ENCODE measurements around the gene MYO5B. TPM values are rescaled to one million over a fixed set of nuclear protein-coding genes. Genes with fewer than 3 reads are reported as not detected.

Gene MYO5B
- total and polyA plus RNA-seq, 2 donors (not counting 1 experiment from before 2014, with no cell fraction given): 0.30 to 1.7 TPM

DNA sequence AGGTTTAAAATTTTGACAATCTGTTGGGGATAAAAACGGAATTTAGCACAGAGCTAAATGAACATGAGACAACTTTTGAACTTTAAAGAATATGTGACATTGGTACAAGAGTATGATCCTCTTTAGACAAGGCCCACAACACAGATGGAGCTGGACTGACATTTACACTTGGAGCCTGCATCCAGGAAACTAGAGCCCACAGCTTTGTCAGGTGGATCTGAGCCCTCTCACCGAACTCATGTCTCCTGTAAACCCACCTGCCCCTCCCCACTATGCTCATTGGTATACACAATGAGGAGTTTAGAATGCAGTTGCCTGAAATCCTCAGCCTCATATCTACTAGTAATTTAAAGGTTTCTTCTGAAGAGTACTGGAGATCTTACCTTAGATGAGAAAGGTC lies 359.5 kb downstream of the MYO5B start:
- no peaks in the 10 kb centered on the region for H3K36me3 ChIP-seq (replicated peaks in 1 of 2; ENCODE audit: control extremely low read depth in 1 of 2, control insufficient read depth in 1 of 2, extremely low read depth in 1 of 2, insufficient read depth in 2 of 2, low read length in 1 of 2)
- intact Hi-C loops (cut with micrococcal nuclease): no loop called here
- Mint-ChIP-seq H3K4me3 (no peak overlapping the region), H3K27ac (no peak overlapping the region), H3K27me3 (no peaks in the 10 kb centered on the region), H3K4me1 (no peaks in the 10 kb centered on the region), H3K9me3 (ENCODE audit: insufficient read depth) (no peaks in the 10 kb centered on the region)
- no peak overlapping the region for H3K27ac ChIP-seq (ENCODE audit: low read length in 2 of 2)
- no peaks in the 10 kb centered on the region for H3K79me2 ChIP-seq (ENCODE audit: control insufficient read depth, insufficient read depth, low read length)
- H2AFZ ChIP-seq (ENCODE audit: insufficient read depth, low read depth, low read length, poor library complexity, severe bottlenecking): no peak overlapping the region
- H3K4me2 ChIP-seq (replicated peaks; ENCODE audit: low read depth, low read length, poor library complexity, severe bottlenecking): no peak overlapping the region
- no peaks in the 10 kb centered on the region for H3K4me1 ChIP-seq (ENCODE audit: control insufficient read depth in 2 of 2, insufficient read depth in 2 of 2, low read length in 2 of 2)
- no peak for TF ChIP-seq EZH2 (IDR thresholded peaks at IDR 0.05; ENCODE audit: borderline replicate concordance, insufficient read depth, low read depth, low read length, poor library complexity, severe bottlenecking)
- TF ChIP-seq, protein P1, sequence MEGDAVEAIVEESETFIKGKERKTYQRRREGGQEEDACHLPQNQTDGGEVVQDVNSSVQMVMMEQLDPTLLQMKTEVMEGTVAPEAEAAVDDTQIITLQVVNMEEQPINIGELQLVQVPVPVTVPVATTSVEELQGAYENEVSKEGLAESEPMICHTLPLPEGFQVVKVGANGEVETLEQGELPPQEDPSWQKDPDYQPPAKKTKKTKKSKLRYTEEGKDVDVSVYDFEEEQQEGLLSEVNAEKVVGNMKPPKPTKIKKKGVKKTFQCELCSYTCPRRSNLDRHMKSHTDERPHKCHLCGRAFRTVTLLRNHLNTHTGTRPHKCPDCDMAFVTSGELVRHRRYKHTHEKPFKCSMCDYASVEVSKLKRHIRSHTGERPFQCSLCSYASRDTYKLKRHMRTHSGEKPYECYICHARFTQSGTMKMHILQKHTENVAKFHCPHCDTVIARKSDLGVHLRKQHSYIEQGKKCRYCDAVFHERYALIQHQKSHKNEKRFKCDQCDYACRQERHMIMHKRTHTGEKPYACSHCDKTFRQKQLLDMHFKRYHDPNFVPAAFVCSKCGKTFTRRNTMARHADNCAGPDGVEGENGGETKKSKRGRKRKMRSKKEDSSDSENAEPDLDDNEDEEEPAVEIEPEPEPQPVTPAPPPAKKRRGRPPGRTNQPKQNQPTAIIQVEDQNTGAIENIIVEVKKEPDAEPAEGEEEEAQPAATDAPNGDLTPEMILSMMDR (IDR thresholded peaks at IDR 0.05): no peak
- ATAC-seq (ENCODE audit: low read depth) (no peak), DNase-seq (no peak)
- CTCF ChIA-PET: no interaction called here
- H3K9me3 ChIP-seq (ENCODE audit: control extremely low read depth in 1 of 3, control insufficient read depth in 2 of 3, insufficient read depth in 1 of 3, low read length in 2 of 3): peaks cover 0 to 3% (median 2%) of the 10 kb centered on the region in 3 donors
- H3K9ac ChIP-seq (ENCODE audit: low read length): no peak overlapping the region
- no CpG with 5 or more reads among the region's 2 CpGs for WGBS (ENCODE audit: insufficient coverage)
- no peaks in the 10 kb centered on the region for H3K27me3 ChIP-seq (replicated peaks in 1 of 4; ENCODE audit: control extremely low read depth in 1 of 4, control insufficient read depth in 3 of 4, insufficient read depth in 4 of 4, low read length in 3 of 4)
- H3K4me3 ChIP-seq (ENCODE audit: control extremely low read depth in 1 of 5, extremely low read depth in 1 of 5, insufficient read depth in 1 of 5, low read depth in 2 of 5, low read length in 4 of 5): no peak overlapping the region
- H4K20me1 ChIP-seq (ENCODE audit: control insufficient read depth, insufficient read depth, low read length, poor library complexity, severe bottlenecking): no peaks in the 10 kb centered on the region
- POLR2A ChIA-PET: no interaction called here

DNA sequence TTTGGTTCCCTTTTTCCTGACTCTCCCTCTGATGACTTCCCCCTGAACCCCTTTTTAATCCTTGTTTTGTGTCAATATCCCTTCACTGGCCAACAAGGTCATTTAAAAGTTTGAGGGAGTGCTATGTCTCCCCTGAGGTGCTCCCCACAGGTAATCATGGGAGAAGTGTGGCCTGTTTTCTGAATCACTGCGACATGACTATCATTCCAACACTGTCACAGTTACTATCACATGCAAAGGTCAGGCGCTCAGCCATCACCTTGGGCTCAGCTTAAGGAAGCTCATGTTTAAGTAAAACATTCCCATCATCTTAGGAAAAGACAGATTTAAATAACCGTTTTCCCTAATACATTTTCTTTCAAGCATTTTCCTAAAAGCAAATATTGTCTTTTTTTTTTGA lies 360.7 kb downstream of the MYO5B start:
- peaks cover 3% of the 10 kb centered on the region for H3K9me3 Mint-ChIP-seq (ENCODE audit: insufficient read depth)
- H3K9me3 ChIP-seq (ENCODE audit: control extremely low read depth in 1 of 3, control insufficient read depth in 2 of 3, insufficient read depth in 1 of 3, low read length in 2 of 3): peaks cover 0 to 4% (median 2%) of the 10 kb centered on the region in 3 donors
- H3K4me3 Mint-ChIP-seq: no peak overlapping the region
- H3K9ac ChIP-seq (ENCODE audit: low read length): no peak overlapping the region
- no peaks in the 10 kb centered on the region for H3K27me3 Mint-ChIP-seq
- ChIA-PET POLR2A (no interaction called here), CTCF (no interaction called here)
- no peak overlapping the region for H3K27ac ChIP-seq (ENCODE audit: low read length in 2 of 2)
- H4K20me1 ChIP-seq (ENCODE audit: control insufficient read depth, insufficient read depth, low read length, poor library complexity, severe bottlenecking): no peaks in the 10 kb centered on the region
- intact Hi-C loops (cut with micrococcal nuclease): no loop called here
- no peaks in the 10 kb centered on the region for H3K36me3 ChIP-seq (replicated peaks in 1 of 2; ENCODE audit: control extremely low read depth in 1 of 2, control insufficient read depth in 1 of 2, extremely low read depth in 1 of 2, insufficient read depth in 2 of 2, low read length in 1 of 2)
- no peaks in the 10 kb centered on the region for H3K27me3 ChIP-seq (replicated peaks in 1 of 4; ENCODE audit: control extremely low read depth in 1 of 4, control insufficient read depth in 3 of 4, insufficient read depth in 4 of 4, low read length in 3 of 4)
- H3K79me2 ChIP-seq (ENCODE audit: control insufficient read depth, insufficient read depth, low read length): no peaks in the 10 kb centered on the region
- DNase-seq: no peak
- ATAC-seq (ENCODE audit: low read depth): no peak
- H2AFZ ChIP-seq (ENCODE audit: insufficient read depth, low read depth, low read length, poor library complexity, severe bottlenecking): no peak overlapping the region
- H3K4me2 ChIP-seq (replicated peaks; ENCODE audit: low read depth, low read length, poor library complexity, severe bottlenecking): no peak overlapping the region
- no peak overlapping the region for H3K4me3 ChIP-seq (ENCODE audit: control extremely low read depth in 1 of 5, extremely low read depth in 1 of 5, insufficient read depth in 1 of 5, low read depth in 2 of 5, low read length in 4 of 5)
- no peak overlapping the region for H3K27ac Mint-ChIP-seq
- H3K4me1 Mint-ChIP-seq: no peaks in the 10 kb centered on the region
- WGBS (ENCODE audit: insufficient coverage): 100% methylated on average over 2 of the region's 3 CpGs
- TF ChIP-seq, protein P1 (IDR thresholded peaks at IDR 0.05): no peak
- no peak for TF ChIP-seq EZH2 (IDR thresholded peaks at IDR 0.05; ENCODE audit: borderline replicate concordance, insufficient read depth, low read depth, low read length, poor library complexity, severe bottlenecking)
- H3K4me1 ChIP-seq (ENCODE audit: control insufficient read depth in 2 of 2, insufficient read depth in 2 of 2, low read length in 2 of 2): no peaks in the 10 kb centered on the region

Measured in B cell (primary cell).